K562 treated with DMSO at 1 percent for 12 hours (cell line): ENCODE results near the gene NEDD4L. TPM values are rescaled to one million over a fixed set of nuclear protein-coding genes. Genes with fewer than 3 reads are reported as not detected.

ENCODE experiments used
- total RNA-seq: library from RNA; unstranded; fragments of 300-600 nt; gene quantifications from 2 replicates; pipeline ENCODE4 v1.2.3, GENCODE V29; 2022; ENCODE audit not compliant: insufficient read depth

NEDD4L gene
- 26.6 and 26.8 TPM in 2 replicates for total RNA-seq

GRCh38 chr18:58043491-58044369, at the start of gene NEDD4L:
NEDD4L (plus strand) TSS chr18:58044226; CDS start chr18:58044661, 435 bp downstream.

Other genes starting within 250 kb of the NEDD4L start
- gene ATP8B1, start 240.9 kb upstream of the NEDD4L start, total RNA-seq, result 0.09 TPM in 1 of 2 replicates, not detected in the other